CD4-positive, alpha-beta T cell (primary cell): ENCODE data around the gene SCRG1. TPM values are rescaled to one million over a fixed set of nuclear protein-coding genes. Genes with fewer than 3 reads are reported as not detected.

Experiments
- ATAC-seq: fragments of 200-7000 bp; cut with Tn5 transposase; one replicate; pipeline ENCODE4 v1.10.0; 2022; ENCODE audit warnings: mild to moderate bottlenecking; ENCODE audit not compliant: poor library complexity
- CTCF ChIA-PET: fragments of 350-600 bp; sonication (Branson Sonifier 250); formaldehyde crosslinking; loops from one replicate; lab custom pipeline; 2021; ENCODE audit warnings: antibody characterized with exemption, inconsistent platforms; lab: Charles Lee
- POLR2A ChIA-PET: fragments of 350-600 bp; sonication (Branson Sonifier 250); formaldehyde crosslinking; loops from one replicate; lab custom pipeline; 2021; ENCODE audit warnings: antibody characterized with exemption, inconsistent platforms; lab: Charles Lee
- DNase-seq, 14 experiments: peaks; one replicate each; pipeline ENCODE4 v3.0.0-alpha.2; 2013 to 2020; ENCODE audit warnings: mixed read lengths in 2 of 14
- H3K27ac ChIP-seq, 2 donors: one replicate each; pipeline versions ENCODE4 v1.5.1 to v1.7.0; 2013; ENCODE audit warnings: low read length in 2 of 2, low read depth in 1 of 2, mild to moderate bottlenecking in 1 of 2
- H3K27me3 ChIP-seq, 2 experiments: 1 replicate in 1 of 2; 2 replicates in 1 of 2; pipeline versions ENCODE4 v1.6.1 to v1.7.0; 2013; ENCODE audit warnings: low read length in 2 of 2, control low read depth in 1 of 2, mild to moderate bottlenecking in 1 of 2, moderate library complexity in 1 of 2; ENCODE audit not compliant: insufficient read depth in 2 of 2, control insufficient read depth in 1 of 2
- H3K36me3 ChIP-seq: one replicate; pipeline ENCODE4 v1.6.1; 2013; ENCODE audit warnings: low read length, control low read depth; ENCODE audit not compliant: insufficient read depth
- H3K4me1 ChIP-seq: one replicate; pipeline ENCODE4 v1.6.1; 2013; ENCODE audit warnings: low read length, control low read depth; ENCODE audit not compliant: insufficient read depth
- H3K4me3 ChIP-seq: one replicate; pipeline ENCODE4 v1.5.1; 2013; ENCODE audit warnings: mild to moderate bottlenecking, low read length, moderate library complexity
- H3K9me3 ChIP-seq, 2 experiments: 1 replicate in 1 of 2; 2 replicates in 1 of 2; pipeline versions ENCODE4 v1.6.1 to v1.7.0; 2013; ENCODE audit warnings: low read length in 2 of 2, mild to moderate bottlenecking in 2 of 2, control low read depth in 1 of 2, moderate library complexity in 1 of 2; ENCODE audit not compliant: control insufficient read depth in 1 of 2, insufficient read depth in 1 of 2
- H3K27ac Mint-ChIP-seq: one replicate; pipeline ENCODE4 v1.8.0; 2020; ENCODE audit warnings: mixed read lengths
- H3K27me3 Mint-ChIP-seq: one replicate; pipeline ENCODE4 v1.8.0; 2021; ENCODE audit warnings: mixed read lengths
- H3K36me3 Mint-ChIP-seq: one replicate; pipeline ENCODE4 v1.8.0; 2021; ENCODE audit warnings: low read depth, mixed read lengths
- H3K4me1 Mint-ChIP-seq: one replicate; pipeline ENCODE4 v1.8.0; 2021; ENCODE audit warnings: low read depth, mixed read lengths
- H3K4me3 Mint-ChIP-seq: one replicate; pipeline ENCODE4 v1.8.0; 2020; ENCODE audit warnings: mild to moderate bottlenecking, mixed read lengths
- H3K9me3 Mint-ChIP-seq: one replicate; pipeline ENCODE4 v1.8.0; 2020; ENCODE audit warnings: mixed read lengths
- intact Hi-C, 2 experiments: fragments of 100-400 bp; cut with DNase I in 1 of 2; cut with micrococcal nuclease in 1 of 2; formaldehyde crosslinking; loops; one replicate each; pipeline versions ENCODE4 v1.15.1 to v1.9.0; 2023 to 2025; cut with DNase I, micrococcal nuclease
- total RNA-seq, 174 experiments: library from RNA in 2 of 174; stranded (reverse) in 2 of 174; gene quantifications; one replicate each; pipeline ENCODE4 v1.2.3 and lab custom pipeline; 2021 to 2026
- TF ChIP-seq, protein P1 (sequence below): fragments of 200-600 bp; IDR thresholded peaks from one replicate; pipeline ENCODE4 v1.8.0; 2022; ENCODE audit warnings: antibody characterized with exemption, mild to moderate bottlenecking

SCRG1 gene
- total RNA-seq, 2 experiments from 2014 or later, result not detected

DNA sequence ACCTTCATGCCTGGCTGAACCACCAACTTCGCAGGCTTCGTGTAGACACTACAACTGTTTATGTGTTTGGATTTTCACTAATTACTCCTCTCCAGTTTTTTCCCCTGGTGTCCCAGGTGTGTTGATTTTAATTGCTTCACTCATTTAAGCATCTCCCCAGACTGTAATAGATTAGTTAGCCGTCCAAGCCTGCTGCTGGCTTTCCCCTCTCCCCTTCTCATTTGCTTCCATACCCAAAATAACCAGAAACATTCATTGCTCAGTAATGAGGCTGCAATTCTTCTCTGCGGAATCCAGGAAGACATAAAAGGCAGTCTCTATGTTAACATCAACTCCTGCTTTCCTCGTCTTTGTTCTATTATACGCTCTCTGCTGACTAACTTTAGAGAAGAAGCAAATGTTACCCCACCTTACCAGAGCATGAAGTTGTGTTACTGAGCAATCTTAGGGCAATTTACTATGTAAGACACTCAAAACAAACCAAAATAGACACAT is 37.9 kb upstream of the SCRG1 start:
- no peak for DNase-seq
- no peaks in the 10 kb centered on the region for H3K4me1 ChIP-seq
- H3K27me3 ChIP-seq, result no peaks in the 10 kb centered on the region
- H3K27ac ChIP-seq, result no peak overlapping the region
- Mint-ChIP-seq H3K4me1 (peaks cover 11% of the 10 kb centered on the region), H3K36me3 (no peaks in the 10 kb centered on the region), H3K27ac (no peak overlapping the region), H3K27me3 (no peaks in the 10 kb centered on the region), H3K4me3 (no peak overlapping the region), H3K9me3 (no peaks in the 10 kb centered on the region)
- ATAC-seq, result no peak
- TF ChIP-seq, protein P1, sequence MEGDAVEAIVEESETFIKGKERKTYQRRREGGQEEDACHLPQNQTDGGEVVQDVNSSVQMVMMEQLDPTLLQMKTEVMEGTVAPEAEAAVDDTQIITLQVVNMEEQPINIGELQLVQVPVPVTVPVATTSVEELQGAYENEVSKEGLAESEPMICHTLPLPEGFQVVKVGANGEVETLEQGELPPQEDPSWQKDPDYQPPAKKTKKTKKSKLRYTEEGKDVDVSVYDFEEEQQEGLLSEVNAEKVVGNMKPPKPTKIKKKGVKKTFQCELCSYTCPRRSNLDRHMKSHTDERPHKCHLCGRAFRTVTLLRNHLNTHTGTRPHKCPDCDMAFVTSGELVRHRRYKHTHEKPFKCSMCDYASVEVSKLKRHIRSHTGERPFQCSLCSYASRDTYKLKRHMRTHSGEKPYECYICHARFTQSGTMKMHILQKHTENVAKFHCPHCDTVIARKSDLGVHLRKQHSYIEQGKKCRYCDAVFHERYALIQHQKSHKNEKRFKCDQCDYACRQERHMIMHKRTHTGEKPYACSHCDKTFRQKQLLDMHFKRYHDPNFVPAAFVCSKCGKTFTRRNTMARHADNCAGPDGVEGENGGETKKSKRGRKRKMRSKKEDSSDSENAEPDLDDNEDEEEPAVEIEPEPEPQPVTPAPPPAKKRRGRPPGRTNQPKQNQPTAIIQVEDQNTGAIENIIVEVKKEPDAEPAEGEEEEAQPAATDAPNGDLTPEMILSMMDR, result no peak
- H3K9me3 ChIP-seq, result no peaks in the 10 kb centered on the region
- intact Hi-C loops, result no loop called here
- no peaks in the 10 kb centered on the region for H3K36me3 ChIP-seq
- no peak overlapping the region for H3K4me3 ChIP-seq
- POLR2A ChIA-PET, result no interaction called here
- CTCF ChIA-PET, result no interaction called here

DNA sequence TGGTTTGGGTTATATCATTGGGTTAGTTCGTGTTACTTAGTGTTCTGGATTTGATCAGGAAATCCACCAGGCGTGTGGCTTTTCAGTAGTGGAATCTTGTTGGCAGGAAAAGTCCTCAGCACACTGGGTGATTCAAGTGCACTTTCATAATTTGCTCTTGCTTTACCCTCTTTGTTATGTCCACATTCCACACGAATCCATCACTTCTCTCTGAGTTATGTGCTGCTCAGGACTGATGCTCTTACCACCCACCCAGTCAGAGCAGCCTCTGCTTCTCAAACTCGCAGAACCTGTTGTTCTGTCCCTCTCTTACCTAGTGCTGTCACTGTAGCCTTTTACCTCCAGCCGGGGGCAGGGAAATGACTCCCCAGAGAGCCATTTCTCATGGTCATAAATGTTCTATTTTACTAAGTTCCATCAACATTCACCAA is 37.2 kb upstream of the SCRG1 start:
- CTCF ChIA-PET, result no interaction called here
- Mint-ChIP-seq H3K27ac (no peak overlapping the region), H3K4me3 (no peak overlapping the region)

DNA sequence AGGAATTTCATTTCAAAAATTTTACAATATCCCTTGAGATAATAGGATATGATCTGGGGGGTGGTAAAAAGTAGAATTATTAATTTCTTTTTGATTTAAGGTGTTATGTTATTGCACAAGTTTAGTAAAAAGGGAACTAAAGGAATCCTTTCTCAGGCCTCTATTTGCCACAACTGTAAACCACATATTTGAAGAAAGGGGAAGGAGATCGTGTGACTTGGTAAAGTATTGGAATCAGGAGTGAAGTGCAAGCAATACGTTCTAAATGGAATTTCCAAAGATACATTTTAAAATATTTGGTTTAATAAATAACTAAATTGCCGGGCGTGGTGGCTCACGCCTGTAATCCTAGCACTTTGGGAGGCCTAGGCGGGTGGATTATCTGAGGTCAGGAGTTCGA is 35.3 kb upstream of the SCRG1 start:
- DNase-seq (peak in 1 of 14 experiments; percentile 15), ATAC-seq (no peak)
- Histone ChIP-seq H3K36me3 (no peaks in the 10 kb centered on the region), H3K4me3 (no peak overlapping the region), H3K27ac (no peak overlapping the region), H3K9me3 (peaks cover 0 to 4% of the 10 kb centered on the region in 2 experiments), H3K4me1 (no peaks in the 10 kb centered on the region), H3K27me3 (no peaks in the 10 kb centered on the region)
- TF ChIP-seq, protein P1, result no peak
- CTCF ChIA-PET, result no interaction called here
- Mint-ChIP-seq H3K4me1 (no peaks in the 10 kb centered on the region), H3K27me3 (no peaks in the 10 kb centered on the region), H3K4me3 (no peak overlapping the region), H3K9me3 (no peaks in the 10 kb centered on the region), H3K27ac (no peak overlapping the region), H3K36me3 (no peaks in the 10 kb centered on the region)
- intact Hi-C loops, result no loop called here
- POLR2A ChIA-PET, result no interaction called here

More for the DNA sequence above, 37.2 kb upstream of the SCRG1 start:
- Histone ChIP-seq H3K4me1 (no peaks in the 10 kb centered on the region), H3K4me3 (no peak overlapping the region), H3K36me3 (no peaks in the 10 kb centered on the region), H3K9me3 (peaks cover 0 to under 1% of the 10 kb centered on the region in 2 experiments), H3K27me3 (no peaks in the 10 kb centered on the region), H3K27ac (no peak overlapping the region)
- TF ChIP-seq, protein P1, result no peak
- Mint-ChIP-seq H3K36me3 (no peaks in the 10 kb centered on the region), H3K4me1 (peaks cover 7% of the 10 kb centered on the region), H3K9me3 (no peaks in the 10 kb centered on the region), H3K27me3 (no peaks in the 10 kb centered on the region)
- DNase-seq (no peak), ATAC-seq (no peak)
- intact Hi-C loops, result no loop called here
- POLR2A ChIA-PET, result no interaction called here
